ENCODE measurements around the gene CERK.

GRCh38 chr22:46703996-46704370 lies 34.1 kb downstream of the CERK start:
- TF ChIP-seq EZH2 (IDR thresholded peaks at IDR 0.05; ENCODE audit: borderline replicate concordance, low read length): no peak
- TF ChIP-seq CTCF (conservative IDR thresholded peaks at IDR 0.05 in 1 of 2, IDR thresholded peaks at IDR 0.05 in 1 of 2; ENCODE audit: extremely low read depth in 1 of 2, insufficient read depth in 1 of 2, low read depth in 1 of 2, low read length in 2 of 2): no peak
